A673 (cell line): ENCODE measurements around the gene ZBTB38. TPM values are rescaled to one million over a fixed set of nuclear protein-coding genes. Genes with fewer than 3 reads are reported as not detected.

Experiments used
- BruUV-seq: library from RNA; stranded (reverse); fragments of 400-500 nt; replicated peaks from 2 replicates; lab custom pipeline; 2021; lab: Mats Ljungman, UMichigan
- CTCF ChIA-PET: fragments of 300-600 bp; sonication (Branson Sonifier 250); formaldehyde crosslinking; loops from one replicate; lab custom pipeline; 2022; ENCODE audit warnings: antibody characterized with exemption; lab: Charles Lee
- POLR2A ChIA-PET: fragments of 300-600 bp; sonication (Branson Sonifier 250); formaldehyde crosslinking; loops from one replicate; lab custom pipeline; 2022; ENCODE audit warnings: antibody characterized with exemption; ENCODE audit not compliant: low non-redundant PET; lab: Charles Lee
- DNase-seq: peaks from one replicate; pipeline ENCODE4 v3.0.0-alpha.2; 2015; ENCODE audit warnings: low spot score
- H3K27ac ChIP-seq: fragments of 200-600 bp; sonication (generic); 2 replicates; pipeline ENCODE4 v1.5.1; 2016; ENCODE audit warnings: mixed run types, low read depth, mild to moderate bottlenecking, mixed read lengths, antibody characterized with exemption, low read length; ENCODE audit not compliant: poor library complexity, severe bottlenecking
- H3K27me3 ChIP-seq: fragments of 200-600 bp; sonication (generic); replicated peaks from 2 replicates; pipeline ENCODE4 v1.6.1; 2017; ENCODE audit warnings: mixed run types, low read depth, mild to moderate bottlenecking, mixed read lengths, antibody characterized with exemption, low read length; ENCODE audit not compliant: insufficient read depth, poor library complexity
- H3K36me3 ChIP-seq: fragments of 200-600 bp; sonication (generic); 2 replicates; pipeline ENCODE4 v1.6.1; 2016; ENCODE audit warnings: mixed run types, mild to moderate bottlenecking, mixed read lengths, antibody characterized with exemption, low read length; ENCODE audit not compliant: insufficient read depth, poor library complexity, severe bottlenecking
- H3K4me1 ChIP-seq: fragments of 200-600 bp; sonication (generic); 2 replicates; pipeline ENCODE4 v1.6.1; 2017; ENCODE audit warnings: mixed run types, mild to moderate bottlenecking, mixed read lengths, antibody characterized with exemption, low read length; ENCODE audit not compliant: insufficient read depth, poor library complexity, severe bottlenecking
- H3K4me3 ChIP-seq: fragments of 200-600 bp; sonication (generic); 2 replicates; pipeline ENCODE4 v1.5.1; 2016; ENCODE audit warnings: low read depth, mixed run types, mild to moderate bottlenecking, mixed read lengths, low read length; ENCODE audit not compliant: poor library complexity, severe bottlenecking
- H3K9me3 ChIP-seq: fragments of 200-600 bp; sonication (generic); 2 replicates; pipeline ENCODE4 v1.6.1; 2016; ENCODE audit warnings: mixed run types, low read depth, mild to moderate bottlenecking, mixed read lengths, antibody characterized with exemption, low read length; ENCODE audit not compliant: poor library complexity, severe bottlenecking
- EZH2 ChIP-seq: fragments of 200-600 bp; sonication (generic); IDR thresholded peaks from 2 replicates; pipeline ENCODE4 v1.6.1; 2017; ENCODE audit warnings: borderline replicate concordance, low read depth, mild to moderate bottlenecking, mixed read lengths, antibody characterized with exemption, low read length; ENCODE audit not compliant: poor library complexity, severe bottlenecking
- intact Hi-C: fragments of 100-400 bp; cut with micrococcal nuclease; formaldehyde crosslinking; loops from one replicate; pipeline ENCODE4 v1.10.0; 2022; ENCODE audit not compliant: unreplicated experiment
- total RNA-seq: library from RNA; stranded (reverse); gene quantifications from 2 replicates; pipeline ENCODE4 v1.2.3, GENCODE V29; 2021
- TF ChIP-seq, protein P1 (sequence below): fragments of 300-800, 200-600 bp; sonication (generic); conservative IDR thresholded peaks from 2 replicates; pipeline ENCODE4 v1.5.1; 2017; ENCODE audit warnings: low read depth, mild to moderate bottlenecking, antibody characterized with exemption, low read length, moderate library complexity, mixed read lengths

Gene ZBTB38
- total RNA-seq, 1 experiment from 2014 or later: 23.7 TPM

DNA sequence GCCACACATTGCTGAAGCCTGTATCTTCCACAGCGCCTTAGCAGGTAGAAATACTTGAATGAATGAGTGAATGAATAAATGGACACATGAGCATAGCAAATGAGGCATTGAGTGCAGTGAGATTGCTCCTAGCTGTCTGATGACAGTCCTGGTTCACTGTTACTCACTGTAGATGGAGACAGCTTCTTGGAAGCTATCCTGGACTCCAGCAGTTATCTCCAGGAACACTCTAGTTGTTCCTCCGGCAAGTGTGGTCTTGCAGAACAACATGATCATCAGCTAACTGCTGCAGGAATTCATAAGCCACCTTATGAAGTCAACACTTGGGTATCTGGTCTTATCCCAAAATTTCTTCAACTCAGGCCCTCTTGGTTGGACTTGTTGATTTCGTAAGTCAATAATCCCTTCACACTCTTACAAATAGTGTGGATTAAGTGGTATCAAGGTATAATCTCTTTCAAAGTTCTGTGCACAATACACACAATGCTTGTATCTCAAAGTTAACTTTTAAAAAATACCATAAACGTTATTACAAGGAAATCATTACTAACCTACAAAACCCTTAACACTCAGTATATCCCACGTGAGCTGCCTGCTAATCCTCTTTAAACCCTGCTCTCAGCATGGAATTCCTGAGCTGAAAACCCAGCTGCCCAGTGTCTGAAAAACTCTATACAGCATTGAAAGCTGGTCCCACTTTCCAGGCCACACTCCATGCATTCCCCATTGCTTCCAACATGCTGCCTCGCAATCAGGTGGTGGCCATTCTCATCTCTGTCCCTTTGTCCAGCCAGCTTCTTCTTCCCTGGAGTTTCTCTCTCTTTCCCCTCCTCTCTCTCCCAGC is 14.4 kb upstream of the ZBTB38 start:
- no peak for TF ChIP-seq EZH2
- TF ChIP-seq, protein P1, sequence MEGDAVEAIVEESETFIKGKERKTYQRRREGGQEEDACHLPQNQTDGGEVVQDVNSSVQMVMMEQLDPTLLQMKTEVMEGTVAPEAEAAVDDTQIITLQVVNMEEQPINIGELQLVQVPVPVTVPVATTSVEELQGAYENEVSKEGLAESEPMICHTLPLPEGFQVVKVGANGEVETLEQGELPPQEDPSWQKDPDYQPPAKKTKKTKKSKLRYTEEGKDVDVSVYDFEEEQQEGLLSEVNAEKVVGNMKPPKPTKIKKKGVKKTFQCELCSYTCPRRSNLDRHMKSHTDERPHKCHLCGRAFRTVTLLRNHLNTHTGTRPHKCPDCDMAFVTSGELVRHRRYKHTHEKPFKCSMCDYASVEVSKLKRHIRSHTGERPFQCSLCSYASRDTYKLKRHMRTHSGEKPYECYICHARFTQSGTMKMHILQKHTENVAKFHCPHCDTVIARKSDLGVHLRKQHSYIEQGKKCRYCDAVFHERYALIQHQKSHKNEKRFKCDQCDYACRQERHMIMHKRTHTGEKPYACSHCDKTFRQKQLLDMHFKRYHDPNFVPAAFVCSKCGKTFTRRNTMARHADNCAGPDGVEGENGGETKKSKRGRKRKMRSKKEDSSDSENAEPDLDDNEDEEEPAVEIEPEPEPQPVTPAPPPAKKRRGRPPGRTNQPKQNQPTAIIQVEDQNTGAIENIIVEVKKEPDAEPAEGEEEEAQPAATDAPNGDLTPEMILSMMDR: no peak
- no peak for DNase-seq
- intact Hi-C loops: no loop called here
- no peaks in the 10 kb centered on the region for H3K36me3 ChIP-seq
- H3K4me3 ChIP-seq: no peak overlapping the region
- ChIA-PET POLR2A (no interaction called here), CTCF (no interaction called here)
- no peaks in the 10 kb centered on the region for H3K4me1 ChIP-seq
- no peaks in the 10 kb centered on the region for H3K27me3 ChIP-seq
- H3K9me3 ChIP-seq: no peaks in the 10 kb centered on the region
- no peak overlapping the region for H3K27ac ChIP-seq
- no TSS peak for BruUV-seq

DNA sequence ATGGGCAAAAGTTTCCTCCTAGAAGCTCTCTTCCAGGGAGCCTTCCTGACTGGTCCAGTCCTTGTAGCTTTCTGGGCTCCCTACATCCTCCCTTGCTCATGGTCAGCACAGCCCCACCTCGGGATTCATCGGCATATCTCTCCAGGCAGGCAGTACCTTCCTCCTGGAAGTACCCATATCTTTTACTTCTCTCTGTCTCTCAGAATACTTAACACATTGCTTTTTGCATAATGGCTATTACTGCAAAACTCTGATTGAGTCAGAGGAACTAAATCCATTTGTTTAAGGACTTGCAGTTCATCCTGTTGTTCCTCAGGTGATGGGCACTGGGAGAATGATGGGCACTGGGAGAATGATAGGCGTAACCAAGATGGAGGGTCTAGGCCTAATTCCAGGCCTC is 13.8 kb upstream of the ZBTB38 start:
- Histone ChIP-seq H3K9me3 (no peaks in the 10 kb centered on the region), H3K27me3 (no peaks in the 10 kb centered on the region), H3K4me1 (no peaks in the 10 kb centered on the region), H3K27ac (no peak overlapping the region), H3K36me3 (no peaks in the 10 kb centered on the region), H3K4me3 (no peak overlapping the region)
- CTCF ChIA-PET: no interaction called here
- no TSS peak for BruUV-seq
- intact Hi-C loops: no loop called here
- POLR2A ChIA-PET: no interaction called here
- TF ChIP-seq, protein P1: no peak
- no peak for TF ChIP-seq EZH2
- DNase-seq: no peak

DNA sequence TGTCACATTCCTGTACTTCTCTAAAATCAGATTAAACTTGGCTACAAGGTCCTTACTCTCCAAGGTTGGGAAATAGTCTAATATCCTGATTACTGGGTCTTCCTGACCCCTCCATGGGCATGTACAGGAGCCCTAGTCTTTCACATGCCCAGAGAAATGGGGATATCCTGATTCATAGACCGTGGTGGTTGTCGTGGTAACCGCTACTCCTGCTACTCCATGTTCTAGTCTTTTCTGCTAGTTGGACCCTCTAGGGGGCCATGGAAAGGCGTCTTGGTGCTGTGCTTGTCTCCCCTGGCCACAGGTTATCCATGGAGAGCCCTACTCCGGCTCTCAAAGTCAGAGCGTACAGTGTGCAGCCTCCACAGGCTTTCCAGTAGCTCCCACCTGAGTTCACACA is 13.1 kb upstream of the ZBTB38 start:
- TF ChIP-seq, protein P1: no peak
- TF ChIP-seq EZH2: no peak
- Histone ChIP-seq H3K9me3 (no peaks in the 10 kb centered on the region), H3K4me1 (no peaks in the 10 kb centered on the region), H3K27me3 (no peaks in the 10 kb centered on the region), H3K36me3 (no peaks in the 10 kb centered on the region), H3K27ac (no peak overlapping the region), H3K4me3 (no peak overlapping the region)
- DNase-seq: no peak
- no TSS peak for BruUV-seq
- CTCF ChIA-PET: no interaction called here
- intact Hi-C loops: no loop called here
- POLR2A ChIA-PET: no interaction called here
